Aorta (tissue), 5 donors: ENCODE measurements around the gene MRPS23. TPM values are rescaled to one million over a fixed set of nuclear protein-coding genes. Genes with fewer than 3 reads are reported as not detected.
"Not testable (repeated sequence)": the region's sequence is repeated elsewhere in the genome, so short reads cannot be mapped to it uniquely, and the experiment has no call there.

Experiments
- ATAC-seq: fragments of 200-7000 bp; cut with Tn5 transposase; one replicate; pipeline ENCODE4 v1.9.1; 2022; ENCODE audit warnings: moderate library complexity; ENCODE audit not compliant: low FRiP score
- DNase-seq, 2 donors: peaks; one replicate each; pipeline ENCODE4 v3.0.0-alpha.2; 2020
- H3K27ac ChIP-seq, 2 donors: one replicate each; pipeline ENCODE4 v1.5.1; 2013; ENCODE audit warnings: low read length in 2 of 2, mild to moderate bottlenecking in 2 of 2, moderate library complexity in 2 of 2, control low read depth in 1 of 2, inconsistent platforms in 1 of 2, low read depth in 1 of 2
- H3K27me3 ChIP-seq, 2 donors: one replicate each; pipeline ENCODE4 v1.6.1; 2013; ENCODE audit warnings: control low read depth in 1 of 2, low read length in 1 of 2, mild to moderate bottlenecking in 1 of 2, moderate library complexity in 1 of 2; ENCODE audit not compliant: insufficient read depth in 2 of 2, control insufficient read depth in 1 of 2
- H3K36me3 ChIP-seq, 2 donors: one replicate each; pipeline ENCODE4 v1.6.1; 2013; ENCODE audit warnings: control low read depth in 1 of 2, low read length in 1 of 2, mild to moderate bottlenecking in 1 of 2; ENCODE audit not compliant: insufficient read depth in 2 of 2, control insufficient read depth in 1 of 2
- H3K4me1 ChIP-seq, 2 donors: one replicate each; pipeline ENCODE4 v1.6.1; 2013; ENCODE audit warnings: low read length in 2 of 2, control low read depth in 1 of 2, mild to moderate bottlenecking in 1 of 2, moderate library complexity in 1 of 2; ENCODE audit not compliant: insufficient read depth in 2 of 2, control insufficient read depth in 1 of 2
- H3K4me3 ChIP-seq, 2 donors: one replicate each; pipeline ENCODE4 v1.5.1; 2013; ENCODE audit warnings: low read length in 2 of 2, control low read depth in 1 of 2, mild to moderate bottlenecking in 1 of 2
- H3K9me3 ChIP-seq: one replicate; pipeline ENCODE4 v1.6.1; 2013; ENCODE audit warnings: mild to moderate bottlenecking, low read length; ENCODE audit not compliant: control insufficient read depth
- WGBS, 2 donors: extraction: QIAGEN DNeasy Blood & Tissue Kit; methylation state at CpG; one replicate each; pipeline ENCODE4 v1.1.7; 2013; 5-methylcytosine and 5-hydroxymethylcytosine counted together
- intact Hi-C, 2 donors: fragments of 100-400 bp; cut with DNase I; formaldehyde crosslinking; loops; one replicate each; pipeline versions ENCODE4 v1.14.2 to v1.15.0; 2022
- polyA plus RNA-seq, 2 donors: library from polyadenylated mRNA; stranded (reverse); fragments of 200-250 nt; gene quantifications; one replicate each; pipeline ENCODE4 v1.2.3, GENCODE V29; 2013
- total RNA-seq, 2 donors: library from RNA; stranded (reverse); fragmentation: NEBNext Ultra II Directional; extraction: Animal tissue kit (Norgen Biotek cat#: 25700); gene quantifications; one replicate each; pipeline ENCODE4 v1.2.1, GENCODE V29; 2021
- donor health status: healthy with polysubstance abuse.
- donor health status: Bipolar disorder and iron deficiency.
- donor health status: DM: no; HTN: no; CAD: no.
- donor health status: DM: no; HTN: no; CAD: no.
- donor health status: DM: yes; HTN: yes; CAD: no.

The MRPS23 gene
- total and polyA plus RNA-seq, 4 donors, result 21.6 to 39.9 (median 22.7) TPM

- no peaks in the 10 kb centered on the region for H3K36me3 ChIP-seq
- H3K4me3 ChIP-seq, result no peak overlapping the region
- no peaks in the 10 kb centered on the region for H3K27me3 ChIP-seq
- intact Hi-C loops, result loop anchor here (5.0 to 10.0 kb wide), 2 partner anchors 241 to 259 kb away; no protein-coding TSS in a partner anchor
- H3K4me1 ChIP-seq, result peaks cover 2 to 9% of the 10 kb centered on the region in 2 donors
- H3K27ac ChIP-seq, result peak overlapping the region in 1 of 2 donors; percentile 81
- ATAC-seq (no peak), DNase-seq (peak in 1 of 2 donors; percentile 85)
- WGBS, 2 donors, result 11 to 15% methylated on average over 8 of the region's 8 CpGs
- H3K9me3 ChIP-seq, result no peaks in the 10 kb centered on the region
Observed at GRCh38 chr17:57853695-57854094, 3.9 kb upstream of the MRPS23 start.

- Histone ChIP-seq H3K9me3 (no peaks in the 10 kb centered on the region), H3K27me3 (no peaks in the 10 kb centered on the region), H3K4me3 (no peak overlapping the region), H3K36me3 (no peaks in the 10 kb centered on the region), H3K4me1 (peaks cover 2 to 9% of the 10 kb centered on the region in 2 donors), H3K27ac (peak overlapping the region in 1 of 2 donors; percentile 61)
- DNase-seq (no peak), ATAC-seq (no peak)
- 67 to 72% methylated on average over 6 of the region's 6 CpGs for WGBS, 2 donors
- intact Hi-C loops, result loop anchor here (5.0 to 10.0 kb wide), 2 partner anchors 242 to 259 kb away; no protein-coding TSS in a partner anchor
Observed at GRCh38 chr17:57852955-57853328, 3.1 kb upstream of the MRPS23 start.

- no peak overlapping the region for H3K4me3 ChIP-seq
Observed at GRCh38 chr17:57852092-57852954, 2.5 kb upstream of the MRPS23 start.

GRCh38 chr17:57849163-57849873, 526 bp downstream of the MRPS23 start:
- Histone ChIP-seq H3K27ac (peak overlapping the region in 1 of 2 donors; percentile 55), H3K4me1 (peaks cover 2 to 9% of the 10 kb centered on the region in 2 donors), H3K9me3 (no peaks in the 10 kb centered on the region), H3K27me3 (no peaks in the 10 kb centered on the region), H3K36me3 (no peaks in the 10 kb centered on the region), H3K4me3 (peak overlapping the region; percentile 46 to 62)
- 15 to 18% methylated on average over 27 of the region's 27 CpGs for WGBS, 2 donors
- ATAC-seq (no peak), DNase-seq (peak in 1 of 2 donors; percentile 74)
- intact Hi-C loops, result no loop called here

More at GRCh38 chr17:57852092-57852954, 2.5 kb upstream of the MRPS23 start:
- Histone ChIP-seq H3K27me3 (no peaks in the 10 kb centered on the region), H3K9me3 (no peaks in the 10 kb centered on the region), H3K4me1 (peaks cover 2 to 9% of the 10 kb centered on the region in 2 donors), H3K36me3 (no peaks in the 10 kb centered on the region), H3K27ac (peak overlapping the region; percentile 74 to 78)
- DNase-seq (peak in 1 of 2 donors; percentile 22), ATAC-seq (no peak)
- intact Hi-C loops, result loop anchor here (5.0 to 10.0 kb wide), 2 partner anchors 242 to 260 kb away; no protein-coding TSS in a partner anchor
- WGBS, 2 donors, result 74% methylated on average over 9 of the region's 9 CpGs

- intact Hi-C loops, H3K4me1 ChIP-seq, H3K27me3 ChIP-seq, ATAC-seq, DNase-seq, H3K27ac ChIP-seq, H3K36me3 ChIP-seq, H3K4me3 ChIP-seq, H3K9me3 ChIP-seq: not testable (repeated sequence)
- WGBS, 2 donors, result 84 to 85% methylated on average over 27 to 31 of the region's 32 CpGs
Observed at GRCh38 chr17:57846056-57846945, 3.5 kb downstream of the MRPS23 start.

GRCh38 chr17:57842280-57842679, 7.6 kb downstream of the MRPS23 start:
- DNase-seq, result no peak
- no peaks in the 10 kb centered on the region for H3K27me3 ChIP-seq
- H3K36me3 ChIP-seq, result peaks cover 3 to 6% of the 10 kb centered on the region in 2 donors
- WGBS, 2 donors, result 67 to 74% methylated on average over 1 of the region's 1 CpG
- no peak overlapping the region for H3K4me3 ChIP-seq
- intact Hi-C loops, result no loop called here
- H3K9me3 ChIP-seq, result no peaks in the 10 kb centered on the region
- no peak for ATAC-seq
- no peaks in the 10 kb centered on the region for H3K4me1 ChIP-seq
- no peak overlapping the region for H3K27ac ChIP-seq

GRCh38 chr17:57839571-57839923, 10.3 kb downstream of the MRPS23 start:
- no peak overlapping the region for H3K4me3 ChIP-seq
- DNase-seq (no peak), ATAC-seq (no peak)
- H3K9me3 ChIP-seq, result no peaks in the 10 kb centered on the region
- H3K27me3 ChIP-seq, result no peaks in the 10 kb centered on the region
- 87 to 89% methylated on average over 6 of the region's 6 CpGs for WGBS, 2 donors
- peaks cover 3 to 6% of the 10 kb centered on the region in 2 donors for H3K36me3 ChIP-seq
- no peaks in the 10 kb centered on the region for H3K4me1 ChIP-seq
- intact Hi-C loops, result loop anchor here in 1 of 2 donors (10.0 kb wide), 1 partner anchor 595 kb away; no protein-coding TSS in a partner anchor
- H3K27ac ChIP-seq, result no peak overlapping the region
